HepG2 (cell line): Measurements from ENCODE around the gene AGAP1. TPM values are rescaled to one million over a fixed set of nuclear protein-coding genes. Genes with fewer than 3 reads are reported as not detected.
A peak's percentile ranks its signal among the peaks of the same experiment; 100 is the strongest.

Experiments used
- AGO2 ChIP-seq: fragments of 200-400 bp; formaldehyde crosslinking; optimal IDR thresholded peaks from 2 replicates; pipeline ENCODE3; 2017; ENCODE audit warnings: mild to moderate bottlenecking, low read depth, low read length, moderate library complexity
- E2F5 ChIP-seq: sonication (generic); formaldehyde crosslinking; conservative IDR thresholded peaks from 2 replicates; pipeline ENCODE4 v1.4.0; 2020; ENCODE audit warnings: missing genetic modification reagents
- EHMT2 ChIP-seq: fragments of 200-600 bp; sonication (generic); IDR thresholded peaks from 2 replicates; pipeline ENCODE4 v1.7.0; 2017; ENCODE audit warnings: antibody characterized with exemption, low read depth, low read length, borderline replicate concordance
- FOXC1 ChIP-seq: sonication (generic); formaldehyde crosslinking; IDR thresholded peaks from 2 replicates; pipeline ENCODE4 v1.8.0; 2022; ENCODE audit warnings: mild to moderate bottlenecking, missing genetic modification reagents, borderline replicate concordance
- HDAC1 ChIP-seq: sonication (generic); formaldehyde crosslinking; IDR thresholded peaks from 2 replicates; pipeline ENCODE4 v1.5.1; 2020; ENCODE audit warnings: mild to moderate bottlenecking, missing genetic modification reagents
- HNRNPUL1 ChIP-seq: fragments of 200-400 bp; formaldehyde crosslinking; IDR thresholded peaks from 2 replicates; pipeline ENCODE4 v1.6.1; 2017; ENCODE audit warnings: low read depth, mild to moderate bottlenecking, low read length, moderate library complexity
- IKZF1 ChIP-seq: fragments of 450-650 bp; IDR thresholded peaks from 2 replicates; pipeline ENCODE4 v1.7.1; 2016
- KLF12 ChIP-seq: sonication (generic); formaldehyde crosslinking; IDR thresholded peaks from 2 replicates; pipeline ENCODE4 v1.4.0; 2020; ENCODE audit warnings: missing genetic modification reagents, borderline replicate concordance
- NCOA5 ChIP-seq: sonication (generic); formaldehyde crosslinking; IDR thresholded peaks from 2 replicates; pipeline ENCODE4 v1.4.0; 2020; ENCODE audit warnings: missing genetic modification reagents
- NCOR1 ChIP-seq: fragments of 200-600 bp; sonication (generic); IDR thresholded peaks from 2 replicates; pipeline ENCODE4 v1.7.0; 2017; ENCODE audit warnings: antibody characterized with exemption, low read length, borderline replicate concordance
- ONECUT2 ChIP-seq: sonication (generic); formaldehyde crosslinking; IDR thresholded peaks from 2 replicates; pipeline ENCODE4 v1.4.0; 2020; ENCODE audit warnings: missing genetic modification reagents
- PCBP1 ChIP-seq: fragments of 200-400 bp; formaldehyde crosslinking; IDR thresholded peaks from 2 replicates; pipeline ENCODE4 v1.6.1; 2017; ENCODE audit warnings: mild to moderate bottlenecking, low read depth, low read length, borderline replicate concordance
- RNF219 ChIP-seq: sonication (generic); formaldehyde crosslinking; IDR thresholded peaks from 2 replicates; pipeline ENCODE4 v1.5.0; 2020; ENCODE audit warnings: mild to moderate bottlenecking, missing genetic modification reagents
- SP1 ChIP-seq, 2 experiments: fragments of 450-650 bp in 1 of 2; sonication (generic) in 1 of 2; formaldehyde crosslinking in 1 of 2; IDR thresholded peaks; 2 replicates each; pipeline versions ENCODE4 v1.4.0 to v1.6.1; 2016 to 2020; ENCODE audit warnings: missing genetic modification reagents in 1 of 2
- SP4 ChIP-seq: sonication (generic); formaldehyde crosslinking; IDR thresholded peaks from 2 replicates; pipeline ENCODE4 v1.8.1; 2023; ENCODE audit warnings: mild to moderate bottlenecking, missing genetic modification reagents
- SRSF9 ChIP-seq: fragments of 200-400 bp; formaldehyde crosslinking; IDR thresholded peaks from 2 replicates; pipeline ENCODE4 v1.6.1; 2018; ENCODE audit warnings: borderline replicate concordance, mild to moderate bottlenecking, low read depth, low read length; ENCODE audit not compliant: insufficient read depth, poor library complexity, severe bottlenecking
- ZBTB21 ChIP-seq: sonication (generic); formaldehyde crosslinking; IDR thresholded peaks from 2 replicates; pipeline ENCODE4 v1.4.0; 2020; ENCODE audit warnings: missing genetic modification reagents
- ZMYM4 ChIP-seq: sonication (generic); formaldehyde crosslinking; IDR thresholded peaks from 2 replicates; pipeline ENCODE4 v1.8.1; 2023; ENCODE audit warnings: mild to moderate bottlenecking, missing genetic modification reagents
- ZNF275 ChIP-seq: sonication (generic); formaldehyde crosslinking; IDR thresholded peaks from 2 replicates; pipeline ENCODE4 v1.8.0; 2022; ENCODE audit warnings: missing genetic modification reagents, mild to moderate bottlenecking, inconsistent platforms, borderline replicate concordance
- ZNF30 ChIP-seq: sonication (generic); formaldehyde crosslinking; IDR thresholded peaks from 2 replicates; pipeline ENCODE4 v1.5.0; 2020; ENCODE audit warnings: mild to moderate bottlenecking, missing genetic modification reagents
- ZNF446 ChIP-seq: sonication (generic); formaldehyde crosslinking; IDR thresholded peaks from 2 replicates; pipeline ENCODE4 v1.5.0; 2020; ENCODE audit warnings: mild to moderate bottlenecking, missing genetic modification reagents
- ZNF543 ChIP-seq: sonication (generic); formaldehyde crosslinking; IDR thresholded peaks from 2 replicates; pipeline ENCODE4 v1.4.0; 2020; ENCODE audit warnings: mild to moderate bottlenecking, missing genetic modification reagents
- ZNF605 ChIP-seq: sonication (generic); formaldehyde crosslinking; IDR thresholded peaks from 2 replicates; pipeline ENCODE4 v1.8.0; 2022; ENCODE audit warnings: mild to moderate bottlenecking, missing genetic modification reagents
- polyA plus RNA-seq, 8 experiments: library from polyadenylated mRNA; depleted of rRNA in 3 of 8; stranded (reverse) in 7 of 8; unstranded in 1 of 8; fragments of >200 nt; fragmentation: Illumina TruSeq in 4 of 8; extraction: Trizol in 4 of 8; gene quantifications; 2 replicates each; pipeline versions ENCODE4 v1.2.1 to v1.2.3, GENCODE V29; 2011 to 2016; ENCODE audit warnings: low read depth in 4 of 8, missing spikeins in 1 of 8, mixed read lengths in 1 of 8; ENCODE audit not compliant: insufficient read depth in 1 of 8
- total RNA-seq, 5 experiments: library from RNA; depleted of rRNA; stranded (reverse); fragments of >200 nt; fragmentation: Illumina TruSeq; extraction: Trizol; gene quantifications; 2 replicates each; pipeline ENCODE4 v1.2.3, GENCODE V29; 2016; ENCODE audit warnings: low read depth in 1 of 5
- TF ChIP-seq, protein P1 (sequence below): sonication (generic); formaldehyde crosslinking; IDR thresholded peaks from 2 replicates; pipeline ENCODE4 v1.4.0; 2020; ENCODE audit warnings: mild to moderate bottlenecking, missing genetic modification reagents

AGAP1 gene
- total and polyA plus RNA-seq, 2 of the 13 experiments (the other 11 are each of a cell fraction or from before 2014, with no cell fraction given), result 21.2 to 32.7 TPM

DNA sequence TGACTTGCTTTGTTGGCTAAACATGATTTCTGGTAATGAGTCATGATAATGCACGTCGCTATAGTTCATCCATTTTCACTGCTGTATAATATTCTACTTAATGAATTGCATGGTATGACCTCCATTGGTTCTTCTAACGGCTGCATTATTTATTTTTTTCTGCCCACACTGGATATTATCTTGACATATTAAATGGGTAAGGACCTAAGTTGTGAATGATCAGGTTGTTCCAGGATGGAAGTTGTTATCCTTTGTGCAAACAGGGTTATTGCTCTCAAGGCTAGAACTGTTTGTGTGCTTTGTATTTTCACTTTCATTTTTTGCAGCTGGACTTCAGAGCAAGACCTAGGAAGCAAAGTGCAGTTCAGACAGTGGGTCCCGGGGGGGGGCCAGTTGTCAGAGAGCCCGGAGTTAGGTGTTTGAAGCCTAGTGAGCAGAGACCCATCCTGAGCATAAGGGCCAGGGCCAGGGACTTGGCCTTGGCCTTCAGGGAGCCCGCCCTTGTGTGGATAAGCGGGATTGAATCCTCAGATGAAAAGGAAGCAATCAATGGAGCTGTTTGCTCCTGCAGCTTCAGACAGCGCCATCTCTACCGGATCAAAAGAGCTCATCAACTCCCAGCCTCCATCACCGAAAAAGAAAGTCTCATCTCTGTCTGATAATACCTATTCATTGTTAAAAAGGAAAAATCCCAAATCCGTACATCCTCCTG, 48.2 kb downstream of the AGAP1 start (continued):
- TF ChIP-seq PCBP1, result no peak
- TF ChIP-seq FOXC1 (CRISPR knock-in tag), result peak; percentile 52; the same call in 1 of the 2 replicates
- no peak for TF ChIP-seq ZBTB21 (CRISPR knock-in tag)
- 0 out of 2 replicates have a peak, but pooled peaks have one; percentile 23 for TF ChIP-seq RNF219 (CRISPR knock-in tag)
- TF ChIP-seq HNRNPUL1, result no peak
- peak; percentile 48; the same call in 1 of the 2 replicates for TF ChIP-seq ZNF275 (CRISPR knock-in tag)
- no peak for TF ChIP-seq ZNF30 (CRISPR knock-in tag)
- no peak for TF ChIP-seq SP1 (IDR thresholded peaks at IDR 0.05)
- no peak for TF ChIP-seq SP1 (CRISPR knock-in tag; IDR thresholded peaks at IDR 0.05)
- peak; percentile 97 for TF ChIP-seq ZNF605
- 0 out of 2 replicates have a peak, but pooled peaks have one; percentile 64 for TF ChIP-seq ZNF543 (CRISPR knock-in tag)
- no peak for TF ChIP-seq AGO2
- TF ChIP-seq NCOR1, result peak; percentile 100
- no peak for TF ChIP-seq SRSF9
- TF ChIP-seq, protein P1, sequence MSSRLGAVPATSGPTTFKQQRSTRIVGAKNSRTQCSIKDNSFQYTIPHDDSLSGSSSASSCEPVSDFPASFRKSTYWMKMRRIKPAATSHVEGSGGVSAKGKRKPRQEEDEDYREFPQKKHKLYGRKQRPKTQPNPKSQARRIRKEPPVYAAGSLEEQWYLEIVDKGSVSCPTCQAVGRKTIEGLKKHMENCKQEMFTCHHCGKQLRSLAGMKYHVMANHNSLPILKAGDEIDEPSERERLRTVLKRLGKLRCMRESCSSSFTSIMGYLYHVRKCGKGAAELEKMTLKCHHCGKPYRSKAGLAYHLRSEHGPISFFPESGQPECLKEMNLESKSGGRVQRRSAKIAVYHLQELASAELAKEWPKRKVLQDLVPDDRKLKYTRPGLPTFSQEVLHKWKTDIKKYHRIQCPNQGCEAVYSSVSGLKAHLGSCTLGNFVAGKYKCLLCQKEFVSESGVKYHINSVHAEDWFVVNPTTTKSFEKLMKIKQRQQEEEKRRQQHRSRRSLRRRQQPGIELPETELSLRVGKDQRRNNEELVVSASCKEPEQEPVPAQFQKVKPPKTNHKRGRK, result no peak
- TF ChIP-seq IKZF1, result no peak
- TF ChIP-seq ONECUT2 (CRISPR knock-in tag), result peak; percentile 89
- TF ChIP-seq ZMYM4 (CRISPR knock-in tag), result peak; percentile 89
- no peak for TF ChIP-seq KLF12 (CRISPR knock-in tag)
- TF ChIP-seq E2F5 (CRISPR knock-in tag), result no peak
- TF ChIP-seq NCOA5 (CRISPR knock-in tag), result no peak
- TF ChIP-seq ZNF446, result no peak
- TF ChIP-seq HDAC1 (CRISPR knock-in tag), result peak; percentile 98
- TF ChIP-seq SP4 (CRISPR knock-in tag), result no peak
- TF ChIP-seq EHMT2, result peak; percentile 42
